ENCODE measurements around the gene MAF. TPM values are rescaled to one million over a fixed set of nuclear protein-coding genes. Genes with fewer than 3 reads are reported as not detected.

The MAF gene
- total and polyA plus RNA-seq, 2 of the 13 experiments (the other 11 are each of a cell fraction or from before 2014, with no cell fraction given): 0.07 to 0.31 TPM

DNA sequence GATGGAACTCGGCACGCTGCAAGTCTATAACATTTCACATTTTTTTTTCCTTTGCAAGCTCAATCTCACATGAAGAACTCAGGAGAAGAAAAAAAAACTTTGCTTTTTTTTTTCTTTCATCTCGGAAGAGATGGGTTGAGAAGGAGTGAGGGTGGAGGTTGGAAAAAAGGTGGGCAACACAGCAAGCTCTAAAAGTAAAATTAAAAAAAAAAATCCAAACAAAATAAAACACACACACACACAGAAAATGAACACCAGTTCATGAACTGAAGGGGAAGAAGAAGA is 2.5 kb downstream of the MAF start:
- H4K20me1 ChIP-seq (ENCODE audit: insufficient read depth, low read length): no peaks in the 10 kb centered on the region
- intact Hi-C loops (cut with micrococcal nuclease; ENCODE audit: unreplicated experiment): no loop called here
- no TSS peak for BruUV-seq (replicated peaks)

More for the DNA sequence above, 2.5 kb downstream of the MAF start:
- CTCF ChIA-PET (ENCODE audit: low intra/inter-chr PET ratio, low total read pairs): no interaction called here
- no peak overlapping the region for H3K4me2 ChIP-seq (ENCODE audit: low read depth, low read length)
- no peaks in the 10 kb centered on the region for H3K79me2 ChIP-seq (ENCODE audit: insufficient read depth, low read length)
- 25% methylated on average over 3 of the region's 3 CpGs for WGBS (ENCODE audit: low lambda C conversion rate)
- no peak overlapping the region for H3K9ac ChIP-seq (ENCODE audit: insufficient read depth, low read depth, low read length)
- H3K36me3 ChIP-seq (replicated peaks in 1 of 2; ENCODE audit: control insufficient read depth in 1 of 2, insufficient read depth in 2 of 2, low read length in 2 of 2): no peaks in the 10 kb centered on the region
- no peaks in the 10 kb centered on the region for H3K9me3 ChIP-seq (ENCODE audit: low read length)
- POLR2A ChIA-PET: no interaction called here
- DNase-seq (ENCODE audit: low spot score) (no peak), FAIRE-seq (no peak), ATAC-seq (no peak)
- peaks cover 28% of the 10 kb centered on the region for H3K4me1 ChIP-seq (ENCODE audit: insufficient read depth, low read length)
- no peak overlapping the region for H3K4me3 ChIP-seq (replicated peaks in 1 of 3; ENCODE audit: insufficient read depth in 1 of 3, low read depth in 2 of 3, low read length in 3 of 3)
- H3K27ac ChIP-seq (ENCODE audit: extremely low read length, insufficient read depth, low read length): no peak overlapping the region
- H2AFZ ChIP-seq (ENCODE audit: low read length): no peak overlapping the region
- in situ Hi-C loops (cut with HindIII; ENCODE audit: extremely low pct_ligation_motif_present, low pct_unique_long_range_greater_than_20kb): no loop called here
- peaks cover 9 to 36% of the 10 kb centered on the region in 2 experiments for H3K27me3 ChIP-seq (ENCODE audit: control insufficient read depth in 1 of 2, insufficient read depth in 2 of 2, low read length in 2 of 2)
- TF ChIP-seq, protein P1, sequence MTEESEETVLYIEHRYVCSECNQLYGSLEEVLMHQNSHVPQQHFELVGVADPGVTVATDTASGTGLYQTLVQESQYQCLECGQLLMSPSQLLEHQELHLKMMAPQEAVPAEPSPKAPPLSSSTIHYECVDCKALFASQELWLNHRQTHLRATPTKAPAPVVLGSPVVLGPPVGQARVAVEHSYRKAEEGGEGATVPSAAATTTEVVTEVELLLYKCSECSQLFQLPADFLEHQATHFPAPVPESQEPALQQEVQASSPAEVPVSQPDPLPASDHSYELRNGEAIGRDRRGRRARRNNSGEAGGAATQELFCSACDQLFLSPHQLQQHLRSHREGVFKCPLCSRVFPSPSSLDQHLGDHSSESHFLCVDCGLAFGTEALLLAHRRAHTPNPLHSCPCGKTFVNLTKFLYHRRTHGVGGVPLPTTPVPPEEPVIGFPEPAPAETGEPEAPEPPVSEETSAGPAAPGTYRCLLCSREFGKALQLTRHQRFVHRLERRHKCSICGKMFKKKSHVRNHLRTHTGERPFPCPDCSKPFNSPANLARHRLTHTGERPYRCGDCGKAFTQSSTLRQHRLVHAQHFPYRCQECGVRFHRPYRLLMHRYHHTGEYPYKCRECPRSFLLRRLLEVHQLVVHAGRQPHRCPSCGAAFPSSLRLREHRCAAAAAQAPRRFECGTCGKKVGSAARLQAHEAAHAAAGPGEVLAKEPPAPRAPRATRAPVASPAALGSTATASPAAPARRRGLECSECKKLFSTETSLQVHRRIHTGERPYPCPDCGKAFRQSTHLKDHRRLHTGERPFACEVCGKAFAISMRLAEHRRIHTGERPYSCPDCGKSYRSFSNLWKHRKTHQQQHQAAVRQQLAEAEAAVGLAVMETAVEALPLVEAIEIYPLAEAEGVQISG (CRISPR knock-in tag; IDR thresholded peaks at IDR 0.05): no peak
- TF ChIP-seq, protein P2, sequence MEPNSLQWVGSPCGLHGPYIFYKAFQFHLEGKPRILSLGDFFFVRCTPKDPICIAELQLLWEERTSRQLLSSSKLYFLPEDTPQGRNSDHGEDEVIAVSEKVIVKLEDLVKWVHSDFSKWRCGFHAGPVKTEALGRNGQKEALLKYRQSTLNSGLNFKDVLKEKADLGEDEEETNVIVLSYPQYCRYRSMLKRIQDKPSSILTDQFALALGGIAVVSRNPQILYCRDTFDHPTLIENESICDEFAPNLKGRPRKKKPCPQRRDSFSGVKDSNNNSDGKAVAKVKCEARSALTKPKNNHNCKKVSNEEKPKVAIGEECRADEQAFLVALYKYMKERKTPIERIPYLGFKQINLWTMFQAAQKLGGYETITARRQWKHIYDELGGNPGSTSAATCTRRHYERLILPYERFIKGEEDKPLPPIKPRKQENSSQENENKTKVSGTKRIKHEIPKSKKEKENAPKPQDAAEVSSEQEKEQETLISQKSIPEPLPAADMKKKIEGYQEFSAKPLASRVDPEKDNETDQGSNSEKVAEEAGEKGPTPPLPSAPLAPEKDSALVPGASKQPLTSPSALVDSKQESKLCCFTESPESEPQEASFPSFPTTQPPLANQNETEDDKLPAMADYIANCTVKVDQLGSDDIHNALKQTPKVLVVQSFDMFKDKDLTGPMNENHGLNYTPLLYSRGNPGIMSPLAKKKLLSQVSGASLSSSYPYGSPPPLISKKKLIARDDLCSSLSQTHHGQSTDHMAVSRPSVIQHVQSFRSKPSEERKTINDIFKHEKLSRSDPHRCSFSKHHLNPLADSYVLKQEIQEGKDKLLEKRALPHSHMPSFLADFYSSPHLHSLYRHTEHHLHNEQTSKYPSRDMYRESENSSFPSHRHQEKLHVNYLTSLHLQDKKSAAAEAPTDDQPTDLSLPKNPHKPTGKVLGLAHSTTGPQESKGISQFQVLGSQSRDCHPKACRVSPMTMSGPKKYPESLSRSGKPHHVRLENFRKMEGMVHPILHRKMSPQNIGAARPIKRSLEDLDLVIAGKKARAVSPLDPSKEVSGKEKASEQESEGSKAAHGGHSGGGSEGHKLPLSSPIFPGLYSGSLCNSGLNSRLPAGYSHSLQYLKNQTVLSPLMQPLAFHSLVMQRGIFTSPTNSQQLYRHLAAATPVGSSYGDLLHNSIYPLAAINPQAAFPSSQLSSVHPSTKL (CRISPR knock-in tag; IDR thresholded peaks at IDR 0.05): no peak
- TF ChIP-seq, protein P3, sequence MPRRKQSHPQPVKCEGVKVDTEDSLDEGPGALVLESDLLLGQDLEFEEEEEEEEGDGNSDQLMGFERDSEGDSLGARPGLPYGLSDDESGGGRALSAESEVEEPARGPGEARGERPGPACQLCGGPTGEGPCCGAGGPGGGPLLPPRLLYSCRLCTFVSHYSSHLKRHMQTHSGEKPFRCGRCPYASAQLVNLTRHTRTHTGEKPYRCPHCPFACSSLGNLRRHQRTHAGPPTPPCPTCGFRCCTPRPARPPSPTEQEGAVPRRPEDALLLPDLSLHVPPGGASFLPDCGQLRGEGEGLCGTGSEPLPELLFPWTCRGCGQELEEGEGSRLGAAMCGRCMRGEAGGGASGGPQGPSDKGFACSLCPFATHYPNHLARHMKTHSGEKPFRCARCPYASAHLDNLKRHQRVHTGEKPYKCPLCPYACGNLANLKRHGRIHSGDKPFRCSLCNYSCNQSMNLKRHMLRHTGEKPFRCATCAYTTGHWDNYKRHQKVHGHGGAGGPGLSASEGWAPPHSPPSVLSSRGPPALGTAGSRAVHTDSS (CRISPR knock-in tag; conservative IDR thresholded peaks at IDR 0.05): no peak
- TF ChIP-seq ZNF839 (CRISPR knock-in tag; IDR thresholded peaks at IDR 0.05; ENCODE audit: borderline replicate concordance): no peak
- no peak for TF ChIP-seq ZNF644 (CRISPR knock-in tag; IDR thresholded peaks at IDR 0.05; ENCODE audit: low read depth)
- TF ChIP-seq TRIM24 (CRISPR knock-in tag; IDR thresholded peaks at IDR 0.05): no peak
